Right renal pelvis (tissue), 4 donors: Measurements from ENCODE around the gene CDS2. TPM values are rescaled to one million over a fixed set of nuclear protein-coding genes. Genes with fewer than 3 reads are reported as not detected.
A peak's percentile ranks its signal among the peaks of the same experiment; 100 is the strongest.

Source experiments
- DNase-seq, 4 donors: peaks; one replicate each; pipeline ENCODE4 v3.0.0-alpha.2; 2013; ENCODE audit warnings: low read depth in 4 of 4, low spot score in 3 of 4, missing footprints in 1 of 4
- polyA plus RNA-seq, 4 donors: library from polyadenylated mRNA; unstranded; fragments of 120-200 nt; gene quantifications; one replicate each; pipeline ENCODE4 v1.2.1, GENCODE V29; 2013; ENCODE audit not compliant: insufficient read length in 4 of 4

CDS2 gene
- polyA plus RNA-seq, 4 donors = 35.1 to 44.2 (median 43.8) TPM

DNA sequence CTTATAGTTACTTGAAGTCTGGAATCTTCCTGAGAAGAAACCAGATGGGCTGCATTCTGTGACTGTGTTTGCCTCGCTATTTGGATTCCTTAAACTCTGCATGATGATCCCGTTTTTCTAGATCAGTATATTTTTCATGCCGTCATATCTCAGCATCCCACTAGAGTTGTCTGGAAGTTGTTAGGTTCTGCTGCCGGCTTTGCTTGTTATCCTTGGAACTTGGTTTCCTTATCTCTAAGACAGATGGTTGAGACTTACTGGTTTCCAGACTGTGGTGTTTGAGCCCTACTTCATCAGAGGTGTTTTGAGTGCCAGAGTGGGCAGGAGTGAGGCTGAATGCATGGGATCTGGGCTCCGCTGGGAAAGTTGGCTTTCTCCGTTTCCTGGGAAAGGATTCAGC lies 50.3 kb downstream of the CDS2 start:
- no peak for DNase-seq

- DNase-seq = no peak
Measured at GRCh38 chr20:5178046-5178445, 51.2 kb downstream of the CDS2 start.

DNA sequence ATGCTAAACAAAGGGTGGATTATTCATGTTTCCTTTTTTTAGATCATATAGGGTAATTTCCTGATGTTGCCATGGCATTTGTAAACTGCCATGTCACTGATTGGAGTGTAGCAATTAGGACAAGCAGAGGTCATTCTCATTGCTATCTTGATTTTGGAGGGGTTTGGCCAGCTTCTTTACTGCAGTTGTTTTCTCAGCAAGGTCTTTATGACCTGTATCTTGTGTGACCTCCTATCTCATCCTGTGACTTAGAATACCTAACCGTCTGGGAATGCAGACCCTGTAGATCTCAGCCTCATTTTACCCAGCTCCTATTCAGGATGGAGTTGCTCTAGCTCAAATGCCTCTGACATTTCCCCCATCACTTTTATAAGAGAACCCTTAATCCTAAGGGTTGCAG lies 53.6 kb downstream of the CDS2 start:
- no peak for DNase-seq

- DNase-seq = no peak
Measured at GRCh38 chr20:5180933-5181332, 54.1 kb downstream of the CDS2 start.

GRCh38 chr20:5181492-5181891 lies 54.7 kb downstream of the CDS2 start:
- no peak for DNase-seq

DNA sequence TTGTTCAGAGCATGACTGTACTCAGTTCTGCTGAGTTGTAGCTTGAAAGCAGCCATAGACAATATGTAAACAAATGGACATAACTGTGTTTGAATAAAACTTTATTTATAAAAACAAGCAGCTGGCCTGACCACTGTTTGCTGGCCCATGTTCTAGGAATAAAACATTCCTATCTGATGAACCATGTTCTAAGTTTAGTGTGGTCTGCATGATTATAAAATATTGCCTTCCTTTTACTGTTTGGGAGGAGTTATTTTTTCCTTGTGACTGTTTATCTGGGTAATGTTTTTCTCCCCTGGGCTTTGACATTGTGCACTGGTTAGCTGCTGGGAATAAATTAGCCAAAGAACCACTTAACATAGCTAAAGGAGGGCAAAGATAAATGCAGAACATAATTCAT lies 55.1 kb downstream of the CDS2 start:
- DNase-seq = no peak

DNA sequence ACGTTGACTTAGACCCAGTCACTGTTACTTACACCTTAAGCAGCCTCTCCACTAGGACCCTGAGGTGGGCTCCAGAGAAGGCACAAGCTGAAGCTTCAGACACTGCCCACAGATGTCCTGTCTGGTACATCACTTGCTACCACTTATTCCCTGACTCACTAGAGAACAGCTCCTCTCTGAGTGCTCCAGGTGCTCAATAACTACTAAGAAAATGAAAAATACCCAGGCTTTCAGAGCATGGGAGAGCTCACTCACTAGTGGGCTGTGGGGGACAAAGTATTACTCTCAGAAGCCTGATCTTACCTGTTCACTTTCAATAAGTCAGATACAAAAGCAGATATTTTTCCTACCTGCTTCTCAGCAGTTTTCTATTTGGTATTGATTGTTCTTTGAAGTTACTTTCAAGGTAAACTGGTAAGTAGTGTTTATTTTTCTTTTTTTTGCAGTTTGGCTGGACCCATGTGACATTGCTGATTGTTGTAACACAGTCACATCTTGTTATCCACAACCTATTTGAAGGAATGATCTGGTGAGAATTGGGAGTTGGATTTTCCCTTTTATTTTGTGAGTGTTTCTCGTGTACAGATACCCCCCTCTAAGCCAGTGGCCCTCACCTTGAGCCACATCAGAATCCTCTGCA lies 55.9 kb downstream of the CDS2 start:
- no peak for DNase-seq

GRCh38 chr20:5183731-5184474 lies 57.1 kb downstream of the CDS2 start:
- no peak for DNase-seq

- no peak for DNase-seq
Measured at GRCh38 chr20:5184684-5185083, 57.9 kb downstream of the CDS2 start.

DNA sequence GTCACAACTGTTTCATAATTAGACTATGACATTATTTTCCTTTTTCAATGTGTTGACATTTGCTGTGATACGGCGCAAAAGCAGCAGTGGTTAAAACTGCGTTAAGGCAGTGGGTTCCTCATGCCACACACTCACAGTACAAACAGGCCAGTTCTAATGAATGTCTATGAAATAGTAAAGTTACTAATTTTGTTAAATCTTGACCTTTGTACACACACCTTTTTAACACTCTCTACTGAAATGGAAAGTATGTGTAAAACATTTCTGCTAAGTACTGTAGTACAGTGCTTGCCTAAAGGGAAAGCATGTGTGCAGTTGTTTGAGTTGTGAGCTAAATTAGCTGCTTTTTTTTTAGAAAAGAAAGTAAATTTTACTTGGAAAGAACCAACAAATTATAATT lies 60.3 kb downstream of the CDS2 start:
- no peak for DNase-seq

DNA sequence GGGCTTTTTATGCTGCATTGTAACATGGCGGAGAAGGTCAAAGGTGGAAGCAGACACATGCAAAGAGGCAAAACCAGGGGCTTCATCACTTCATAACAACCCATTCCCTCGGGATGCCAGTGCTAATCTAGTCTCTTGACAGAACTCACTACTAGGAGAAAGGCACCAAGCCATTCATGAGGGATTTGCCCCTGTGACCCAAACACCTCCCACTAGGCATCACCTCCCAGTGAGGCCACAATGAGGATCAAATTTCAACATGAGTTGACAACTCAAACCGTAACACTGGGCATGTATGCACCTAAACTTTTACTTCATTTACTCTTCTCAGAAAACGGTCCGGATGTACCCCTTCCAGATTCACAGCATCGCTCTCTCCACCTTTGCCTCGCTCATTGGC lies 61.9 kb downstream of the CDS2 start:
- DNase-seq = no peak

GRCh38 chr20:5189917-5190316 lies 63.1 kb downstream of the CDS2 start:
- DNase-seq = no peak

- no peak for DNase-seq
Measured at GRCh38 chr20:5190444-5190843, 63.6 kb downstream of the CDS2 start.

DNA sequence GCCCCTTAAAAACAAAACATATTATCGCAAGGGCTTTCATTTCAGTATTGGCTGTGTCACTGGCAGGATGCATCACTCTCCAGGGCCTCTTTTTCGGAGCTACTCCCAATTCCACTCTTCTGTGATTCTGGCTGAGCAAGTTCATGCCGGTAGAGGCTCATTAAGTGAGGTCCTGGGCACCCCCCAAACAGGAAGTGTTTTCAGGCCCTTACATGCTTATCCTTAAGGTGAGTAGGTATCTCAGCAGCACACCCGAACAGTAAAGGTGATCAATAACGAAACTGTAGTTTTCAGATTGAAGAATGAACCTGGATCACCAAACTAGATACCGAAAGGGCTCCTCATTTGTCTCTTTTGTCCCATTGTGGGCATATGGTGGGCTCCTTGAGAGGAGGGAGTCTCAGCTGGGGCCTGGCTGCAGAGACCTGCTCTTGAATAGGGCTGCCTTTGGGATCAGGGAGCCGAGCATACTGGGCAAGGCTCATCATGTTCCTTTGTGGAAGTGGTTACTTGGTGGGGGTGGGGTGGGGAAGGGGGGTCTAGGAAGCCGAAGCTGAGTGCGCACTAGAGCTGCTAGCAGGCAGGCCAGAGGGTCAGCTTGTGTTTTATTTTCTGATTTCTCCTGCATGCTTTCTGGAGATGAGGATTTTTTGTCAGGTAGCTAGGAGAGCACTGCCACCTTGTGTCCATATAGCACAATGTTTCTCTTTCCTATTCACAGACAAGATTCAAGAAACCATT lies 65.2 kb downstream of the CDS2 start:
- DNase-seq = peak; percentile 43 to 62 (median 53)

DNA sequence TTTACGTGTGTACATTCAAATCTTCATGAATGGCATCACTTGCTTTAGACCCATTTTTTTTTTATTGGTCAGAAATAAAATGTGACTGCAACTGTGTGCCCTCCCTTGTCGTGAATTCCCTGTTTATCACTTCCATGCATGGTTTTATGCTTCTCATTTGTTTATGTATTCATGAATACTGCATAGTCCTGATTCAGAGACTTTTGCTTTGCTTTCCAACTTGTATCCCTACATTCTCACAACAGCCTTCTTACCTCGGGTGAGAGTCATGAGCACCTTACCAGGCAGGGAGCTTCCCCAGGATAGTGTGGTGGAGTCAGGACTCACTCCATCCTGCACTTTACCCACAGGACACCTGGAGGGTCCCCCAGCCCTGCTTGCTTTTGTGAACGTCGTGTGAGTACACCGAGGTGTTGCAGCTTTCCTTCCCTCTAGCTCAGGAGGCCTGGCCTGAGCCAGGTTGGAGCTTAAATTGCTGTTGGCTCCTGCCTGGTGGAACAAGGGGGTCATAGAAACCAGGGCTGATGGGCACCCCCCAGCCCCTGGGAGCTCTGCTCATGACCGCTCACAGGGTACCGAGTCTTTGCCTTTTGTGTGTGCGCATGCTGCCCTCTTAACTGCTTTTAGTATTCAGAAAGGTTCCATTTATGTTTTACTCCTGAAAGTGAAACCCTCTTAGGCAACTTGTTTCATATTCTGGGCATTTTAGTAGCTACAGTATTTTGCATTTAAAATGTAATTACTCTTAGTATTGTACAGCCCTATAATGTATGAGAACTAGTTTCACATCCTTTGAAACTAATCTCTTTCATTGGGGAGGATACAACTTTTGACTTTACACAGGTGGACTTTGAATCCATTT lies 66.0 kb downstream of the CDS2 start:
- no peak for DNase-seq

GRCh38 chr20:5195655-5196054 lies 68.8 kb downstream of the CDS2 start:
- DNase-seq = no peak

GRCh38 chr20:5196149-5196548 lies 69.3 kb downstream of the CDS2 start:
- no peak for DNase-seq

DNA sequence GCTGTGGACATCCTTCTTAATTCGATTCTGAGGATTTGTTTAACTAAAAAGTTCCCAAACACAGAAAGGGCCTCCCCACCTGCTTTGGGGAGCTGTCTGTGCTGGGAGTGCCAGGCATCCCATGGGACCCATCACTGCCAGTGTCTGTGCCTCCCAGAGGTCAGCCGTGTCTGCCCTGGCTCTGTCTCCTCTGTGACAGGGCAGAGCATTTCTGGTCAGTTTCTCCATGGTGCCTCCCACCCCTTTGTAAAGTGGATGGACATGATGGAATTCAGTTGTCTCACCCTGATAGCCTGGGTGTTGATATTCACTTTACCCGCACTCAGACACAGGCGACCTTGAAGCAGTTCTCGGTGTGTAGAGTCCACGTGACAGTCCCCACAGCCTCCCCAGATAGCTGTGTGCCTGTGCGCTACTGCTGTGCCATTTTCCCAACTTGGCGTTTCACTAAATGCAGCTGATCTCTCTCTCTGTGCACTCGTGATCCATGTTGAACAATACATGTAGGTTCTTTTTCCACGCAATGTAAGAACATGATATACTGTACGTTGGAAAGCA lies 70.5 kb downstream of the CDS2 start:
- DNase-seq = no peak

DNA sequence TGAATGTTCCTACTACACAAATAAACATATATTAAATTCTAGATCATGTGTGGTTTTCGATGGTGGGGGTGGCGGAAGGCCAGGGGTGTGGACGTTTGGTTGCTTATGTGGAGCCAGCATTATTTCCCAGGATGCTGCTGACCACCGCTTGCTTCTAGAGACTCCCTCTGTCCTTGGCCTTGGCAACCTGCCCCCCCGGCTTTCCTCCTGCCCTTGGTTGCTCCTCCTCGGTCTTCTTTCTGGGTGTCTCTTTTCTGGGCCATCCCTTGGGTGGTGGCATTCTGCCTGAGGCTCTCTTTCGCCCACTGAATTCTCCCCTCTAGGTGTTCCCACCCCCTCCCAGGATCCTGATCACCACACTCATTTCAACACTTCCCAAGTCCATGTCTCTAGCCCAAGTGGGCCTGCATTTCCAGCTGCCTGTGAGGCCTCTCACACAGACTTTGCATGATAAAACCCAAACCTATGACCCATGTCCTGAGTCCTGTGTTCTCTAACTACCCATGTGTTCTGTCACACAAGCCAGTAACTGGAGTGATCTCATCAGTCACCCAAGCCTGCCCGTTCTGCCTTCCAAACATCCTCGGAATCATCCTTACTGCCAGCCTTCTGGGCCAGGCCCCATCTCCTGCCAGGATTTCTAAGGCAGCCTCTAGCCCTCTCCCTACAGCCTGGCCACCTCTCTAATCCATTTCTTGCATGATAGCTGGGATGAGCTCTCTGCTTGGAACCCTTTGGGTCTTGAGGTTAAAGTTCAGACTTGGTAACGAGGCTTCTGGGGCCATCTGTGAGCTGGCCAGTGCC lies 71.2 kb downstream of the CDS2 start:
- no peak for DNase-seq

DNA sequence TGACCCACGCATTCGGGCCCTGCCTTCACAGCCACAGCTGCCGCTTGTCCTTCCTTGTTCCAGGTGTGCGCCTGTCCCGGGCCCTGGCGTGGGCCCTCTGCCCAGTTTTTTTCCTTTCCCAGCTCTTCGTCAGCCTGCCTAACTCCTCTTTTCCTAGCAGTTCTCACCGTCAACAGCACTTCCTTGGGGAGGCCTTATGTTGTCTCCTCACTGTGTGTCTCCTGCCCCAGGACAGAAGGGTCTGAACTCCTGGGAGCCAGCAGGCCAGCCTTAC lies 71.8 kb downstream of the CDS2 start:
- DNase-seq = no peak
